SU-DHL-6 (cell line): Measurements from ENCODE around the gene FDX2.

ENCODE experiments used
- CTCF ChIP-seq: fragments of 200-600 bp; sonication (generic); IDR thresholded peaks from one replicate; pipeline ENCODE4 v1.5.1; 2017; ENCODE audit warnings: antibody characterized with exemption, mild to moderate bottlenecking, low read length, moderate library complexity; ENCODE audit not compliant: insufficient read depth, poor library complexity, severe bottlenecking
- EZH2phosphoT487 ChIP-seq: fragments of 200-600 bp; sonication (generic), shearing (Covaris generic); conservative IDR thresholded peaks from 2 replicates; pipeline ENCODE4 v1.6.1; 2018; ENCODE audit warnings: mild to moderate bottlenecking, antibody characterized with exemption, low read length, moderate library complexity, mixed read lengths

- TF ChIP-seq CTCF (no peak), EZH2phosphoT487 (no peak)
Measured at GRCh38 chr19:10309423-10309822, 6.4 kb downstream of the FDX2 start, which contains the start of gene ZGLP1.
